Measurements from ENCODE around the gene TBATA. TPM values are rescaled to one million over a fixed set of nuclear protein-coding genes. Genes with fewer than 3 reads are reported as not detected.

Gene TBATA
- total and polyA plus RNA-seq, 2 donors from 2014 or later, result 1.9 TPM; not detected in 1

DNA sequence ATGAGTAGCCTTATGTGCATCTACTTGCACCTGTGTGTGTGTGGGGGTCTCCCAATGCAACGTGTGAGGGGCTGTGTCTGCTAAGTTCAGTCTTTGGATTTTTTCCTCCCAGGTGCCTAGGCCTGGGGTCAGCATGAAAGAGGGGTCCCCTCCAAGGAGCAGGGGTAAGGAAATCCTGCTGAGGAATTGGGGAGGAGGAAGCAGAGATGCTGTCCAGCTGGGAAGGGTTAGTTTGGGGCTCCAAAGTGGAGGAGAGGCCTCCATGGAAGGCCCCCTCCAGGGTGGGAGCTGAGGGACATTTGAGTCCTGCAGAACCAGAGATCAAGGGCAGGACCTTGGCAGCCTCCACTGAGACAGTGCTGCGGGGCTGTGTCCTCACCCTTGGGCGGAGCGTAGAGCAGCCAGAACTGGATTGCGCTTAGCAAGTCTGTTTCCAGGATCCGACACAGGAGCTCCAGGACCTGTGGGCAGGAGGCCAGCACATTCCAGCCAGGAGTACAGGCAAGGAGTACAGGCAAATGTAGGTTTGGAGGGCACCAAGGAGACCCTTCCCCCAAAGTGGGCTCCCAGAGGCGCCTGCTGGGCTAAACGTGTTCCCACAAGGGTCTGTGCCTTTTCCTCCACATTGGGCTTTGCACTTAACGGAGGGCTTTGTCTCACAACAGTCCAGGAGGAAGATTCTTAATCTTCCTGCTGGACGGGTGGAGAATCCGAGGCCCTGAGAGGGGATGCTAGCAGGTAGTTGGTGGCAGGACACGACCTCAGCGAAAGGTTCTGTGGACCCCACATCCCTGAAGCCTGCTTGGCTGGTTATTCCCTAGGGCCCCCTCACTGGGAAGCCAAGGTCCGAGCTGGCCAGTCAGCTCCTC is 10.1 kb downstream of the TBATA start:
- Histone ChIP-seq H3K9ac (ENCODE audit: low read length in 3 of 3) (no peak overlapping the region), H3K36me3 (ENCODE audit: control insufficient read depth in 2 of 3, insufficient read depth in 3 of 3, low read length in 3 of 3) (no peaks in the 10 kb centered on the region), H3K27ac (ENCODE audit: low read depth in 2 of 2, low read length in 2 of 2) (peak overlapping the region in 1 of 2 donors; percentile 49), H3K9me3 (ENCODE audit: control insufficient read depth in 2 of 3, insufficient read depth in 1 of 3, low read length in 3 of 3) (no peaks in the 10 kb centered on the region), H3K4me3 (ENCODE audit: low read length in 3 of 3) (no peak overlapping the region), H3K4me1 (ENCODE audit: control insufficient read depth in 2 of 3, insufficient read depth in 2 of 3, low read depth in 1 of 3, low read length in 3 of 3) (peaks cover 0 to 15% (median 14%) of the 10 kb centered on the region in 3 donors), H3K27me3 (ENCODE audit: control insufficient read depth, insufficient read depth, low read length) (no peaks in the 10 kb centered on the region)
- DNase-seq, result peak in 1 of 5 donors; percentile 94
- intact Hi-C loops (cut with DNase I), result no loop called here
- no peak for FAIRE-seq
- TF ChIP-seq, protein P1, sequence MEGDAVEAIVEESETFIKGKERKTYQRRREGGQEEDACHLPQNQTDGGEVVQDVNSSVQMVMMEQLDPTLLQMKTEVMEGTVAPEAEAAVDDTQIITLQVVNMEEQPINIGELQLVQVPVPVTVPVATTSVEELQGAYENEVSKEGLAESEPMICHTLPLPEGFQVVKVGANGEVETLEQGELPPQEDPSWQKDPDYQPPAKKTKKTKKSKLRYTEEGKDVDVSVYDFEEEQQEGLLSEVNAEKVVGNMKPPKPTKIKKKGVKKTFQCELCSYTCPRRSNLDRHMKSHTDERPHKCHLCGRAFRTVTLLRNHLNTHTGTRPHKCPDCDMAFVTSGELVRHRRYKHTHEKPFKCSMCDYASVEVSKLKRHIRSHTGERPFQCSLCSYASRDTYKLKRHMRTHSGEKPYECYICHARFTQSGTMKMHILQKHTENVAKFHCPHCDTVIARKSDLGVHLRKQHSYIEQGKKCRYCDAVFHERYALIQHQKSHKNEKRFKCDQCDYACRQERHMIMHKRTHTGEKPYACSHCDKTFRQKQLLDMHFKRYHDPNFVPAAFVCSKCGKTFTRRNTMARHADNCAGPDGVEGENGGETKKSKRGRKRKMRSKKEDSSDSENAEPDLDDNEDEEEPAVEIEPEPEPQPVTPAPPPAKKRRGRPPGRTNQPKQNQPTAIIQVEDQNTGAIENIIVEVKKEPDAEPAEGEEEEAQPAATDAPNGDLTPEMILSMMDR (IDR thresholded peaks at IDR 0.05; ENCODE audit: borderline replicate concordance, extremely low read depth, insufficient read depth), result no peak

DNA sequence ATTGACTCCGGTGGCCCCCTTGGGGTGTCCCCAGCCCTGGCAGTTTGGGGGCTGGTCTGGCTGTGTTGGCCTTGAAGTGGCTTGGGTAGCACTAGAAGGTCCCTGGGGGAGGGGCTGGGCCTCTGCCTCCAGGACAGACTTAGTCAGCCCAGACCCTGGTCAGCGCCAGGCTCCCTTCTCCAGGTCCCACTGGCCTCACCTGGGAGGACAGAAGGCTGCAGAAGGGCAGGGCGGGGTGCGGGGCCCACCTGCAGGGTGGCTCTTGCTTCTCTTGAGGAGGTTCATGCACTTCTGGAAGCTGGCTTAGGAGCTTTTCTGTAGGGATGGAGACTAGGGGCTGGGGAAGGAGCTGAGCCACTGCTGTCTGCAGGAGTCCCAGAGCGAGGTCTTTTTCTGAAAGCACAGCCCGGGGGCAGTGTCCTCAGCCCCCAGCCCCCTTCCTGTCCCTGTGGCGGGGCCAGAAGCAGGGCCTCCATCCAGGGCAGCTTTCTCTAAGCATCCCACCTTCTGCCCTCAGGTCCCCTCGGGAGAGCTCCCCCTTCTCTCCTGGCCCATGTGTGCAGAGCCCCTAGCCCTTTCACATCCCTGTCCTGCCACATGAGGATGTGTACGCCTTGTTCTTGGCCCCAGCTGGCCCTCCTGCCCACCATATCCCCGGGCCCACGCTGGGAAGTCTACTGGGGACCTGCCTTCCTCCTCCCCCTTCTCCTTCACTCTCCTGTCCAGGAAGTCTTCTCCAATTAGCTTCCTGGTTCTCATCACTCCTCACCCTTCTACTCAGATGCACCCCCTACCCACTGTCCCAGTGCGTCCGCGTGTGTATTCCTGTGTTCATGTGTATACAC is 11.0 kb downstream of the TBATA start:
- Histone ChIP-seq H3K9me3 (ENCODE audit: control insufficient read depth in 2 of 3, insufficient read depth in 1 of 3, low read length in 3 of 3) (no peaks in the 10 kb centered on the region), H3K36me3 (ENCODE audit: control insufficient read depth in 2 of 3, insufficient read depth in 3 of 3, low read length in 3 of 3) (no peaks in the 10 kb centered on the region), H3K27ac (ENCODE audit: low read depth in 2 of 2, low read length in 2 of 2) (no peak overlapping the region), H3K27me3 (ENCODE audit: control insufficient read depth, insufficient read depth, low read length) (no peaks in the 10 kb centered on the region), H3K4me3 (ENCODE audit: low read length in 3 of 3) (no peak overlapping the region), H3K4me1 (ENCODE audit: control insufficient read depth in 2 of 3, insufficient read depth in 2 of 3, low read depth in 1 of 3, low read length in 3 of 3) (peaks cover 0 to 15% (median 14%) of the 10 kb centered on the region in 3 donors), H3K9ac (ENCODE audit: low read length in 3 of 3) (no peak overlapping the region)
- FAIRE-seq (no peak), DNase-seq (peak in 1 of 5 donors; percentile 65)
- intact Hi-C loops (cut with DNase I), result no loop called here
- TF ChIP-seq, protein P1 (IDR thresholded peaks at IDR 0.05; ENCODE audit: borderline replicate concordance, extremely low read depth, insufficient read depth), result no peak

DNA sequence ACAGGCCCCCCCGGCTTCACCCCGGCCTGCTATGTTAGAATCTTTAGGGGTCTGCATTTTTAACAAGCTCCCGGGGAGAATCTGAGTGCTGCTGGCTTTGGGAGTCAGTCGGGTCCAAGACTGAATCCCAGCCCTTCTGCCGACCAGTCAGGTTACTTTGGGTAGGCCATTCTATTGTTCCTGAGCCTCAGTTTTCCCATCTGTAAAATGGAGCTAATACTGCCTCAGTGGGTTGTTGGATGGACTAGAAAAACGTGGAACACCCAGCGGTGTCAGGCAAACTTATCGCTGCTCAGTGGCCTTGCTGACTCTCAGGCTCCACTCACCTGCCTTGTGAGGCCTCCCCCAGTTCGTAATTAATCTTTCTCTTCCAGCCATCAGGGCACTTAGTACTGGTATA is 11.7 kb downstream of the TBATA start:
- intact Hi-C loops (cut with DNase I), result no loop called here
- FAIRE-seq, result no peak

More for the DNA sequence above, 11.7 kb downstream of the TBATA start:
- H3K27ac ChIP-seq (ENCODE audit: low read depth in 2 of 2, low read length in 2 of 2), result no peak overlapping the region
- no peak overlapping the region for H3K4me3 ChIP-seq (ENCODE audit: low read length in 3 of 3)
- H3K4me1 ChIP-seq (ENCODE audit: control insufficient read depth in 2 of 3, insufficient read depth in 2 of 3, low read depth in 1 of 3, low read length in 3 of 3), result peaks cover 0 to 15% (median 14%) of the 10 kb centered on the region in 3 donors
- no peaks in the 10 kb centered on the region for H3K36me3 ChIP-seq (ENCODE audit: control insufficient read depth in 2 of 3, insufficient read depth in 3 of 3, low read length in 3 of 3)
- TF ChIP-seq, protein P1 (IDR thresholded peaks at IDR 0.05; ENCODE audit: borderline replicate concordance, extremely low read depth, insufficient read depth), result no peak
- DNase-seq, result no peak
- H3K27me3 ChIP-seq (ENCODE audit: control insufficient read depth, insufficient read depth, low read length), result no peaks in the 10 kb centered on the region
- H3K9me3 ChIP-seq (ENCODE audit: control insufficient read depth in 2 of 3, insufficient read depth in 1 of 3, low read length in 3 of 3), result no peaks in the 10 kb centered on the region
- H3K9ac ChIP-seq (ENCODE audit: low read length in 3 of 3), result no peak overlapping the region

All from kidney (tissue), 14 donors.